K562 (cell line): ENCODE data around the gene ZFAND6. TPM values are rescaled to one million over a fixed set of nuclear protein-coding genes. Genes with fewer than 3 reads are reported as not detected.

ENCODE experiments used
- ATAC-seq: fragments of 200-7000 bp; cut with Tn5 transposase; 3 replicates; pipeline ENCODE4 v1.9.1; 2020; ENCODE audit warnings: moderate library complexity
- BruUV-seq: library from RNA; stranded (reverse); fragments of 400-500 nt; replicated peaks from 2 replicates; lab custom pipeline; 2021; lab: Mats Ljungman, UMichigan
- CTCF ChIA-PET: fragments of 300-600 bp; formaldehyde crosslinking; extraction: SDS; loops from one replicate; lab custom pipeline; 2021; ENCODE audit warnings: low intra/inter-chr PET ratio; lab: Yijun Ruan, JAX
- POLR2A ChIA-PET: fragments of 300-600, 350-650 bp; sonication (Branson Sonifier 250); formaldehyde crosslinking; extraction: SDS; loops from one replicate; lab custom pipeline; 2021; ENCODE audit warnings: antibody characterized with exemption, inconsistent platforms; lab: Yijun Ruan, JAX
- DNase-seq, 4 experiments: peaks; one replicate each; pipeline versions ENCODE4 v3.0.0 to v3.0.0-alpha.2; 2011 to 2018; ENCODE audit warnings: low spot score in 3 of 4, mixed read lengths in 3 of 4; ENCODE audit errors: extremely low read depth in 1 of 4
- FAIRE-seq: peaks from 2 replicates; lab custom pipeline; 2011; peaks lifted over from hg19 to GRCh38; lab: Jason Lieb, UNC
- H2AFZ ChIP-seq: 2 replicates; pipeline ENCODE4 v1.6.0; 2011; ENCODE audit warnings: low read depth, low read length, control low read depth, inconsistent platforms
- H3K27ac ChIP-seq: fragments of 200-600 bp; 3 replicates; pipeline ENCODE4 v1.8.0; 2011; ENCODE audit warnings: low read depth, mild to moderate bottlenecking, control low read depth, inconsistent platforms, low read length, moderate library complexity, mixed read lengths; ENCODE audit errors: extremely low read depth
- H3K27me3 ChIP-seq, 2 experiments: fragments of 300-600 bp in 1 of 2; 2 replicates in 1 of 2; 3 replicates in 1 of 2; pipeline versions ENCODE4 v1.6.0 to v1.8.0; 2011; ENCODE audit warnings: inconsistent platforms in 2 of 2, low read length in 2 of 2, mild to moderate bottlenecking in 1 of 2, mixed read lengths in 1 of 2, moderate library complexity in 1 of 2; ENCODE audit not compliant: control insufficient read depth in 2 of 2, insufficient read depth in 2 of 2
- H3K36me3 ChIP-seq: fragments of 300-600 bp; 3 replicates; pipeline ENCODE4 v1.8.0; 2011; ENCODE audit warnings: mild to moderate bottlenecking, low read length, inconsistent platforms; ENCODE audit not compliant: control insufficient read depth, insufficient read depth
- H3K4me1 ChIP-seq, 2 experiments: fragments of 200-600 bp in 1 of 2; replicated peaks in 1 of 2; 2 replicates in 1 of 2; 3 replicates in 1 of 2; pipeline versions ENCODE4 v1.5.1 to v1.8.0; 2011; ENCODE audit warnings: inconsistent platforms in 2 of 2, low read length in 2 of 2, mild to moderate bottlenecking in 1 of 2, mixed read lengths in 1 of 2, moderate library complexity in 1 of 2; ENCODE audit not compliant: control insufficient read depth in 2 of 2, insufficient read depth in 2 of 2
- H3K4me2 ChIP-seq: 2 replicates; pipeline ENCODE4 v1.6.1; 2011; ENCODE audit warnings: low read length, control low read depth, inconsistent platforms, mixed read lengths; ENCODE audit not compliant: insufficient read depth
- H3K4me3 ChIP-seq: fragments of 200-600 bp; sonication (generic), shearing (Covaris generic); 2 replicates; pipeline ENCODE4 v1.5.1; 2016; ENCODE audit warnings: control low read depth, inconsistent platforms
- H3K79me2 ChIP-seq: fragments of 200-600 bp; 3 replicates; pipeline ENCODE4 v1.8.0; 2011; ENCODE audit warnings: low read length, inconsistent platforms; ENCODE audit not compliant: control insufficient read depth, insufficient read depth
- H3K9ac ChIP-seq, 2 experiments: 2 replicates each; pipeline versions ENCODE4 v1.6.0 to v1.6.1; 2011; ENCODE audit warnings: low read depth in 2 of 2, low read length in 2 of 2, control low read depth in 1 of 2, inconsistent platforms in 1 of 2, mild to moderate bottlenecking in 1 of 2, mixed read lengths in 1 of 2; ENCODE audit not compliant: insufficient read depth in 1 of 2
- H3K9me1 ChIP-seq: one replicate; pipeline ENCODE4 v1.6.0; 2011; ENCODE audit warnings: inconsistent platforms, mild to moderate bottlenecking, low read length, moderate library complexity; ENCODE audit not compliant: control insufficient read depth, insufficient read depth
- H3K9me3 ChIP-seq: replicated peaks from 2 replicates; pipeline ENCODE4 v1.5.1; 2011; ENCODE audit warnings: low read depth, low read length, inconsistent platforms; ENCODE audit not compliant: control insufficient read depth, insufficient read depth
- H4K20me1 ChIP-seq: replicated peaks from 2 replicates; pipeline ENCODE4 v1.6.1; 2011; ENCODE audit warnings: low read length, inconsistent platforms, mixed read lengths; ENCODE audit not compliant: control insufficient read depth, insufficient read depth
- ATF1 ChIP-seq, 2 experiments: fragments of 450-650 bp in 1 of 2; IDR thresholded peaks; 2 replicates each; pipeline ENCODE4 v1.6.1; 2016; ENCODE audit warnings: missing compliant biosample characterization in 1 of 2, missing genetic modification characterization in 1 of 2
- MYBL2 ChIP-seq, 2 experiments: fragments of 450-650 bp in 1 of 2; sonication (generic) in 1 of 2; formaldehyde crosslinking in 1 of 2; IDR thresholded peaks; 2 replicates each; pipeline versions ENCODE4 v1.6.1 to v1.8.1; 2017 to 2022; ENCODE audit warnings: borderline replicate concordance in 1 of 2, inconsistent platforms in 1 of 2, low read depth in 1 of 2, mild to moderate bottlenecking in 1 of 2, missing genetic modification reagents in 1 of 2, moderate library complexity in 1 of 2
- PCBP2 ChIP-seq: fragments of 200-400 bp; formaldehyde crosslinking; IDR thresholded peaks from 2 replicates; pipeline ENCODE4 v1.6.1; 2018; ENCODE audit warnings: low read length, low read depth, mild to moderate bottlenecking, moderate library complexity; ENCODE audit not compliant: poor library complexity, severe bottlenecking
- SRF ChIP-seq, 2 experiments: fragments of 250-450, 450-650 bp in 1 of 2; sonication (Bioruptor Pico) in 1 of 2; sonication (generic) in 1 of 2; formaldehyde crosslinking; IDR thresholded peaks; 2 replicates each; pipeline versions ENCODE4 v1.5.0 to v1.5.1; 2020 to 2022; ENCODE audit warnings: mild to moderate bottlenecking in 1 of 2, missing genetic modification reagents in 1 of 2
- ZBTB17 ChIP-seq: fragments of 450-650 bp; formaldehyde crosslinking; IDR thresholded peaks from 2 replicates; pipeline ENCODE4 v1.4.0; 2020; ENCODE audit warnings: mild to moderate bottlenecking
- WGBS: fragments of 100-300 bp; shearing (Covaris generic); methylation state at CpG from one replicate; pipeline ENCODE4 v1.1.6; 2016; ENCODE audit warnings: low coverage, mixed read lengths; ENCODE audit not compliant: insufficient coverage; ENCODE audit errors: missing lambda C conversion rate; 5-methylcytosine and 5-hydroxymethylcytosine counted together
- in situ Hi-C: fragments of 300-500 bp; cut with MboI; formaldehyde crosslinking; loops from 4 replicates; pipeline ENCODE4 v1.15.0; 2018; ENCODE audit warnings: inconsistent platforms, mixed read lengths
- intact Hi-C: fragments of 100-400 bp; cut with micrococcal nuclease; formaldehyde crosslinking; loops from 2 replicates; pipeline ENCODE4 v1.14.2; 2022
- polyA plus RNA-seq, 8 experiments: library from polyadenylated mRNA; depleted of rRNA in 4 of 8; stranded (reverse) in 5 of 8; unstranded in 3 of 8; fragments of >200 nt; fragmentation: Nextera tagmentation in 2 of 8; fragmentation: Illumina TruSeq in 1 of 8; extraction: Ambion mirVana in 2 of 8; extraction: Trizol in 1 of 8; gene quantifications; 2 replicates each; pipeline versions ENCODE4 v1.2.1 to v1.2.3, GENCODE V29; 2011 to 2014; ENCODE audit warnings: inconsistent platforms in 1 of 8, missing spikeins in 1 of 8
- total RNA-seq, 7 experiments: library from RNA; depleted of rRNA in 6 of 7; stranded (reverse); fragments of >200 nt in 6 of 7; fragmentation: Illumina TruSeq in 2 of 7; extraction: Trizol in 2 of 7; gene quantifications; 2 replicates each; pipeline versions ENCODE4 v1.2.1 to v1.2.3, GENCODE V29; 2011 to 2021; ENCODE audit warnings: low replicate concordance in 1 of 7
- TF ChIP-seq, protein P1 (sequence below): fragments of 450-650 bp; formaldehyde crosslinking; IDR thresholded peaks from 2 replicates; pipeline ENCODE4 v1.4.0; 2020; ENCODE audit warnings: mild to moderate bottlenecking, moderate library complexity
- TF ChIP-seq, protein P2 (sequence below): fragments of 250-450 bp; sonication (Bioruptor Pico); IDR thresholded peaks from 2 replicates; pipeline ENCODE4 v1.4.0; 2020; ENCODE audit warnings: mild to moderate bottlenecking, moderate library complexity

Gene ZFAND6
- total and polyA plus RNA-seq, 9 of the 15 experiments (the other 6 are each of a cell fraction or from before 2014, with no cell fraction given): 53.9 to 206 (median 88.9) TPM

DNA sequence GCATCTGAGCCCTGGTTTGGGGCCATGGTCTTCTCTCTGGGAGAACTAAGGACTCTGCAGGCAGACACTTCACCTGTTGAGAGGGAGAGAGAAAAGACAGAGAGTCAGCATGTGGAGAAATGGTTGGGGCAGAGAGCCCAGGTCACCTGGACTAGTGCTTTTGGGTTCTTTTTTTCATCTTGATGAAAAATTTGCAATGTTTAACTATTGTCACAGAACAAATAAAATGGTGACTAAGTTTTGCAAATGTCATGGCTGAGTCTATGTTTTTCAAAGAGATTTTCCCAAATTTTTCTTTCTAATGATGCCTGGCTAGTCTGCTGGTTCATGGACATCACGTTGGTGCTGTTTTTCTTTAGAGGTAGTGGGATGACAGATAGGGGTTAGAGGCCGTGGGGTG, 111.1 kb downstream of the ZFAND6 start (continued):
- TF ChIP-seq, protein P1, sequence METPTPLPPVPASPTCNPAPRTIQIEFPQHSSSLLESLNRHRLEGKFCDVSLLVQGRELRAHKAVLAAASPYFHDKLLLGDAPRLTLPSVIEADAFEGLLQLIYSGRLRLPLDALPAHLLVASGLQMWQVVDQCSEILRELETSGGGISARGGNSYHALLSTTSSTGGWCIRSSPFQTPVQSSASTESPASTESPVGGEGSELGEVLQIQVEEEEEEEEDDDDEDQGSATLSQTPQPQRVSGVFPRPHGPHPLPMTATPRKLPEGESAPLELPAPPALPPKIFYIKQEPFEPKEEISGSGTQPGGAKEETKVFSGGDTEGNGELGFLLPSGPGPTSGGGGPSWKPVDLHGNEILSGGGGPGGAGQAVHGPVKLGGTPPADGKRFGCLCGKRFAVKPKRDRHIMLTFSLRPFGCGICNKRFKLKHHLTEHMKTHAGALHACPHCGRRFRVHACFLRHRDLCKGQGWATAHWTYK (CRISPR knock-in tag): no peak
- no peak for TF ChIP-seq ZBTB17 (CRISPR knock-in tag)

DNA sequence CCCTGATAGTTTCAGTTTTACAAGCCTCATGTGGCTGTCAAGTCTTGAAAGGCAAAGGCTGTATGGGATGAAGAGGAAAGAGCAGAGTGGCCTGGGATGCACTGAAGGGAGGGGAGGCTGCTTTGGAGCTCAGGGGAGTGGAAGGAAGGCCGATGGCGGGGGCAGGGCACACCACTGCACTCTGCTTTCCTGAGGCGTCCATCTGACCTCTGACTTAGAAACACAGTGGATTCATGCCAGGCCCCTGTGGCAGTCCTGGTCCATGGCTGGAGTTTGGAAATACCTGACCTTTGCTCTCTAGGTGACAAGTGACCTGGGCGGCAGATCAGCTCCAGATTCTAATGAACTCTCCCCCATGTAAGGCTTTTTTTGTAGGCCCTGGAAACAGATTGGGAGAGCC, 112.3 kb downstream of the ZFAND6 start:
- no peak overlapping the region for H3K4me2 ChIP-seq
- intact Hi-C loops (loop anchor here (2.0 to 10.0 kb wide), 4 partner anchors 109 to 787 kb away; no protein-coding TSS in a partner anchor), in situ Hi-C loops (loop anchor here (25.0 kb wide), 1 partner anchor 284 kb away; the partner anchor contains the start of gene MTHFS)
- POLR2A ChIA-PET: interaction anchor here (0.6 to 0.7 kb wide), 2 partner anchors 9 to 145 kb away, joined by 3 read pairs; no protein-coding TSS in a partner anchor
- no peaks in the 10 kb centered on the region for H3K79me2 ChIP-seq
- no peak for ATAC-seq
- no peak for DNase-seq
- WGBS: 64% methylated on average over 3 of the region's 4 CpGs
- no TSS peak for BruUV-seq
- no peaks in the 10 kb centered on the region for H4K20me1 ChIP-seq
- no peak overlapping the region for H2AFZ ChIP-seq
- no peak overlapping the region for H3K4me3 ChIP-seq
- H3K9ac ChIP-seq: no peak overlapping the region
- FAIRE-seq: no peak
- H3K9me3 ChIP-seq: no peaks in the 10 kb centered on the region
- no peaks in the 10 kb centered on the region for H3K9me1 ChIP-seq
- peaks cover 77% of the 10 kb centered on the region; the same call in 2 of the 3 replicates for H3K36me3 ChIP-seq
- H3K4me1 ChIP-seq: peaks cover 0 to 3% of the 10 kb centered on the region in 2 experiments; a peak in 1 of 5 replicates
- no peaks in the 10 kb centered on the region for H3K27me3 ChIP-seq
- no peak overlapping the region for H3K27ac ChIP-seq
- CTCF ChIA-PET: interaction anchor here (1.0 kb wide), 1 partner anchor 402 kb away, joined by 5 read pairs; no protein-coding TSS in a partner anchor
- TF ChIP-seq ATF1 (CRISPR knock-in tag; IDR thresholded peaks at IDR 0.05) (no peak), ATF1 (tag; IDR thresholded peaks at IDR 0.05) (no peak), PCBP2 (no peak), MYBL2 (IDR thresholded peaks at IDR 0.05; ENCODE audit: low read depth) (no peak), MYBL2 (CRISPR knock-in tag; IDR thresholded peaks at IDR 0.05; ENCODE audit: borderline replicate concordance) (no peak), SRF (CRISPR knock-in tag; IDR thresholded peaks at IDR 0.05) (no peak)
- TF ChIP-seq, protein P2, sequence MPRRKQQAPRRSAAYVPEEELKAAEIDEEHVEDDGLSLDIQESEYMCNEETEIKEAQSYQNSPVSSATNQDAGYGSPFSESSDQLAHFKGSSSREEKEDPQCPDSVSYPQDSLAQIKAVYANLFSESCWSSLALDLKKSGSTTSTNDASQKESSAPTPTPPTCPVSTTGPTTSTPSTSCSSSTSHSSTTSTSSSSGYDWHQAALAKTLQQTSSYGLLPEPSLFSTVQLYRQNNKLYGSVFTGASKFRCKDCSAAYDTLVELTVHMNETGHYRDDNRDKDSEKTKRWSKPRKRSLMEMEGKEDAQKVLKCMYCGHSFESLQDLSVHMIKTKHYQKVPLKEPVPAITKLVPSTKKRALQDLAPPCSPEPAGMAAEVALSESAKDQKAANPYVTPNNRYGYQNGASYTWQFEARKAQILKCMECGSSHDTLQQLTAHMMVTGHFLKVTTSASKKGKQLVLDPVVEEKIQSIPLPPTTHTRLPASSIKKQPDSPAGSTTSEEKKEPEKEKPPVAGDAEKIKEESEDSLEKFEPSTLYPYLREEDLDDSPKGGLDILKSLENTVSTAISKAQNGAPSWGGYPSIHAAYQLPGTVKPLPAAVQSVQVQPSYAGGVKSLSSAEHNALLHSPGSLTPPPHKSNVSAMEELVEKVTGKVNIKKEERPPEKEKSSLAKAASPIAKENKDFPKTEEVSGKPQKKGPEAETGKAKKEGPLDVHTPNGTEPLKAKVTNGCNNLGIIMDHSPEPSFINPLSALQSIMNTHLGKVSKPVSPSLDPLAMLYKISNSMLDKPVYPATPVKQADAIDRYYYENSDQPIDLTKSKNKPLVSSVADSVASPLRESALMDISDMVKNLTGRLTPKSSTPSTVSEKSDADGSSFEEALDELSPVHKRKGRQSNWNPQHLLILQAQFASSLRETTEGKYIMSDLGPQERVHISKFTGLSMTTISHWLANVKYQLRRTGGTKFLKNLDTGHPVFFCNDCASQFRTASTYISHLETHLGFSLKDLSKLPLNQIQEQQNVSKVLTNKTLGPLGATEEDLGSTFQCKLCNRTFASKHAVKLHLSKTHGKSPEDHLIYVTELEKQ: no peak
